Measurements from ENCODE around the gene CPA2.

CPA2 gene

GRCh38 chr7:130281260-130281659, 14.6 kb downstream of the CPA2 start:
- DNase-seq = peak; percentile 91

DNA sequence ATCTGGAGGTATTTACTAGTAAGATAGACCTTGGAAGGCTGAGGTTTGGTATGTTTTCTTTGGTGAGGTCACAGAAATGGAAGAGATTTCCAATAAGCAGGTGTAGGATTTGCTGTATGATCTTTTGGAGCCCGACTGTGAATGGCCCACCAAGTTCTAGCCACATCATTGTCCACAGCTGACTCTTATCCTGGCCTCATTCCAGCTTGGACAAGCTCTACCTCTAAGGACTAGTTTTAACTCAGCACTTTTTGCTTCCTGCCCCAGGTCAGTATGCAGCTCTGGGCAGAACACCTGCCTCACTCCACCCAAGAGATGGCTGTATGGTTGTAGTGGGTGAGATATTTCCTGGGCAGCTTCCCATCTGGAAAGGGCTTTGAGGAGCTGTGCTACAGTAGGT, 20.2 kb downstream of the CPA2 start:
- DNase-seq = no peak

- no peak for DNase-seq
Measured at GRCh38 chr7:130288168-130288567, 21.5 kb downstream of the CPA2 start.

DNA sequence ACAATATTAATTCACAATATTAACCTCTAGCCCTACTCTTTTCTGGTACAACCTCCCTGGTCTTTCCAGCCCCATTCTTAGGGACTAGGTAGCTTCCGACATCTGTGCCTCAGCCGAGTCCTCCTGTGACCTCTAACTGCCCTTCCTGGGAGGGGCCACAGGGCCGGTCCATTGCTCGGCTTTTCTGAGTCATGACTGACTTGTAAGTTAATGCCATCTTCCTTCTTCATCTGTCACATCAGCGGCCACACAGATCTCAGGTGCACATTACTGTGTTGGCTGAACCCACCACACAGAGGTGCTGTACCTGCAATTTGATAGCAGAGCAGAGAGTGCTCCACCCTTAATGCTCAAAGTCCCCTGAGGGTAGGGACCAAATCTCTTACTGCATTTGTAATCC, 22.2 kb downstream of the CPA2 start:
- DNase-seq = no peak

DNA sequence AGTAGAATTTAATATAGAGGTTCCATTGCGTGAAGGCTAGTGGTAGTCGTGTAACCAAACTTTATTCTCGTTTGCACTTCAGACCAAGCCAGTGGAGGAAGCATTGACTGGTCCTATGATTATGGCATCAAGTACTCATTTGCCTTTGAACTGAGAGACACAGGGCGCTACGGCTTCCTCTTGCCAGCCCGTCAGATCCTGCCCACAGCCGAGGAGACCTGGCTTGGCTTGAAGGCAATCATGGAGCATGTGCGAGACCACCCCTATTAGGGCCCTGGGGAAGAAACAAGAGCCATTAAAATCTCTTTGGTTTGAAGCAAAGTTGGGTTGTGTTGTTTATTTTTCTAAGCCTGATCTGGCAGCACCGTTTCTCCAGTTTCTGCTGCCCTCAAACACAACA, 22.8 kb downstream of the CPA2 start:
- DNase-seq = no peak

DNA sequence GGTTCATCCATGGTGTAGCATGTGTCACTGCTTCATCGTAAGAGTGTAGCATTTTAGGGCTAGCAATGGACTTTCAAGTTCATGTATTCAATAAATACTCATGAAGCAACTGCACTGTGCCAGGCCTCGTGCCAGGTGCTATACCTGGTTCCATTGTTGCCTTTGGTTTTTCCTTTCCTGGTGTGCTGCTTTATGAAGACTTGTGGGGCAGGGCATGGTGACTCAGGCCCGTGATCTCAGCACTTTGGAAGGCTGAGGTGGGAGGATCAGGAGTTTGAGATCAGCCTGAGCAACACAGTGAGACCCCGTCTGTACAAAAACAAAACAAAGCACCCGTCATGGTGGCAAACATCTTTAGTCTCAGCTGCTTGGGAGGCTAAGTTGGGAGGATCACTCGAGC, 24.1 kb downstream of the CPA2 start:
- no peak for DNase-seq

GRCh38 chr7:130292682-130293257, 26.1 kb downstream of the CPA2 start, which contains the start of gene CPA4:
Gene CPA4 (plus strand): TSS chr7:130293161. CDS start chr7:130293181, 20 bp downstream.
- no peak for DNase-seq

DNA sequence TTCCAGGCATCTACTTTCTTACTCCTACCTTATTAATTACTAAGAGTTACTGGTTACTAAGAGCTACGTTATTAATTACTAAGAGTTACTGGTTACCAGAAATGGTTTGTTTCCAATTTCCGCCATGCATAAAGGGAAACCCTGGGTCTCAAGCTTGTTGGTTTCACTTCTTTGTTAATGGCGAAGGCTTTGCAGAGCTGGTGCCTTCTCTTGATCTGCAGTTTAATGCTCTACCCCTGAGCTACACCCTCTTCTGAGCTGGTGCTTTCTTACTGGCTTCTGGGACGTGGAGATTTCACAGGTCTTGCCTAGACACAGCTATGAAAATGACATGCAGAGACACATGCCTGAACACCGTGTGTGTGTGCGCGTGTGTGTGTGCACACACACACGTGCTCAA, 26.9 kb downstream of the CPA2 start:
- DNase-seq = no peak

DNA sequence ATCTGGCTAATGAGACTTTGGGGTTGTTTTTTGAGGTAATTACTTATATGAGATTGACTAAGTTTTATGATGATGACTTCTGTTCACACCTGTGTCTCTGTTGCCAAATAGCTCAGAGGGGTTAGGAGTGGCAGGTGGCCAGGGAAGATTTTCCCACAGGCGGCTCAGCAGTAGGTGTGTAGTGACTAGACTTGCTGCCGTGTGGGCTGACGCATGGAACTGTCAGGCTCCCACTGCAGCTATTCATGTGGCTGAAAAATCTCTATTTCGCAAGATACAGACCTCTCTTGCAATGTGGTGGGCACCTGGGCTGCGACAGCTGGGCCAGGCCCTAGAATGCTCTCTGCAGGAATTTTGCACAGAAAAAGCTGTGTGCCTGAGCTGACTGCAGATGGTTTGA, 27.7 kb downstream of the CPA2 start:
- no peak for DNase-seq

GRCh38 chr7:130296221-130296951, 29.7 kb downstream of the CPA2 start:
- DNase-seq = no peak

DNA sequence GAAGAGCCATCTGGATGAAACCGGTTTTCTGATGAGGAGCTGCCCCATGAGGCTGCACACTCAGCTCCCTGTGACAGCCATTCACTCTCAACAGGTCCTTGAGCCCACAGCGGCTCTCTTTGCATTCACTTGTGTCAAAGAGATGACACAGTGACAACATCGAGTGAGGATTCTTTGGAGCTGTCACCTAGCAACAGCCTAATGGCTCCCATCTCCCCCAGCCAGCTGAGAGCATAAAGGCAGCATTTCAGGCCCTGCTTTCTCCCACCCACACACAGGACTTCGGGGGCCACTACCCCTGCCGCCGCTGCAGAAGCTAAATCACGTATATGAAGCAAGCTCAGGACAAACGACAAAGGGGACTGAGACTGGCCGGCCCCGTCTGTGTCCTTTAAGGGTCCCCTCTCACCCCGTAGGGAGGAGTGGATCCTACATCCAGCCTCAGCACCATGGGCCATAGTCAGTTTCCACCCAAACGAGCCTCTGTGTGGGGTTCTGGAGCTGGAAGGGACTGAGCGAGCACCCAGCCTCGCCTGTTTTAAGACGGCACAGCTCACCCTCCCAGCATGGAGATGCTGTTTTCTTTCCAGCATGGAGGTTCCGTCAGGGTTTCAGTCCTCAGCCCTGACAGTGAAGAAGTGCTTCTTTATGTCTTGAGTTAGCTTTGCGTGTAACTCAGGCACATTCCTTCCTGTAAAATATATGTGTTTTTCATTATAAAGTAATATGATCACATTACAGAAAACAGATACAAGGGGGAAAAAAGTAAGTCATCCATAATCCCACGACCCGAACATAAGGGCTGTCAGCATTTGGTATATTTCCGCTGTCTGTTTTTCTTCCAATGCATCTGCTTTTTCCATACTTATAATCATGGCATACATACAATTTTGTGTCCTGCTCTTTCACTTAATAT, 31.2 kb downstream of the CPA2 start:
- peak; percentile 71 for DNase-seq

- DNase-seq = no peak
Measured at GRCh38 chr7:130298544-130299326, 32.1 kb downstream of the CPA2 start.

DNA sequence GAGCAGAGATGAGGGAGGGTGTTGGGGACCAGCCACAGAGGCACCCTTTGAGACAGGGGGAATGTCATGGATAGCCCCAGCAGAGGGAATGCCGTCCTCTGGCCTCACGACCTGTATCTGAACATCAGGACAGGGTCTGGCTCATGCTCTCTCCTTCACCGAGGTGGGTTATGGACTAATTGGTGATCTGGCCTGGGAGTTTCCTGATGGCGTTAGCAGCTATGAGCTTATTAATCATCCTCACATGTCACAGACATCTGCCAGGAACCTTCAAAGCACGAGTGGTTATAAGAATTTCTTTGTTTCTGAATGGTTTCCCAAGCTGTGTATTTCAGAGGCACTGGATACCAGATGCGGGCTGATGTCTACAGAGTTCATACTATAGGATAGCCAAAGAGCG, 33.2 kb downstream of the CPA2 start:
- peak; percentile 70 for DNase-seq

DNA sequence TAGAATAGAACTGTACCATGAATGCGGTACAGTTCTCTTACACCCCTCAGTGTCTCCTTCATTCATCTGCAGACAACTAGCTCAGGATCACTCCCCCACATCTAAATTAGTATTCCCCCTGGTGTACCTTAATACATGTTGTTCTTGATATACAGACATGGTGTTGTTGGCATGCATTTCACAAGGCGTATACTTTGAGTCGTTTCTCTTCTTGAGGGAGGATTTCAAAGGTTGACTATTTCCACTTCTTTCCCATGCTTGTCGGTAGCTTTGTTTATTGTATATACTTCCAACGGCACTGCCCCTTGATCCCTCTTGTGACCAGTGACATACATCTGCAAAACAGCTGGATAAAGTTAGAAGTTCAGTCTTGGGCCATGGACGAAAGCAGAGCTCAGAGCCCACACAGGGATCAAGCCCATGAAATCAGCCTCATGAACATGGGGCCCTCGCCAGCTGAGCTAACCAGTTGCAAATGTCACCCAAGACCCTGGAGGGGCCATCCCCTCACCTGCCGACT, 34.9 kb downstream of the CPA2 start:
- no peak for DNase-seq

DNA sequence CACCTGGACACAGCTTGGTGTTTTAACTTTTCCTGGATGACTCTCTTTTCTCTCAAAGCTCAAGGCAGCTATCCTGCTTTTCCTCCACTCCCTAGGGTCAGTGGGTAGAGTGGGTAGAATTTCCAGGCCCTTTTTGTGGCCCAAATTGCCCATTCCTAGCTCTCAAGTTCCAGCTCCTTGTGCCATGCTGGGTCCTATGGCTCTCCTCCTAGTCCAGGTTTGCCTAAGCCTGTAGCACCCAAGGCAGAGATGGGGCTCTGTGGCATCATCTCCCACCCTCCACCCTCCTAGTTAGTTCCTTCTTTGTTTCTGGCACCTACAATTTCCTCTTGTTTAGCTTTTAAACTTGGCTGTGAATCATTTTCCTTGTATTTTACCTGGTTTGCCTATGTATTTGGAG, 36.0 kb downstream of the CPA2 start:
- DNase-seq = no peak

DNA sequence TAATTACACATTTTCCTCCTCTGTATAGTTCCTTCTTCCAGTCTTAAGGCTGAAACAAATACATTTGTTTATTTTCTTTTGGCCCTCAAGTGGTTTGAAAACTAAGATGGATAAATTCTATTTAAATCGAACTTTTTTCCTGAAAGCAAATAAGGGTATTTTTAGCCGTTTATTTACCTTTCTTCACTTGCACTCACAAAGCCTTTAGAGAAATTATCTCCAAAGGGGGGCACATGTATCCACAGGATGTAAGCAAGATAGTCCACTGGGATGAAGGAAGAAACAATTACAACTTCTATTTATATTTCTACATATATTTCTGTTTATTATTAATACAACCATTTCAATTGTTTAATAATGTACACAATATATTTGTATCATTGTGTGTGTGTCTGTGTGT, 36.5 kb downstream of the CPA2 start:
- DNase-seq = no peak

DNA sequence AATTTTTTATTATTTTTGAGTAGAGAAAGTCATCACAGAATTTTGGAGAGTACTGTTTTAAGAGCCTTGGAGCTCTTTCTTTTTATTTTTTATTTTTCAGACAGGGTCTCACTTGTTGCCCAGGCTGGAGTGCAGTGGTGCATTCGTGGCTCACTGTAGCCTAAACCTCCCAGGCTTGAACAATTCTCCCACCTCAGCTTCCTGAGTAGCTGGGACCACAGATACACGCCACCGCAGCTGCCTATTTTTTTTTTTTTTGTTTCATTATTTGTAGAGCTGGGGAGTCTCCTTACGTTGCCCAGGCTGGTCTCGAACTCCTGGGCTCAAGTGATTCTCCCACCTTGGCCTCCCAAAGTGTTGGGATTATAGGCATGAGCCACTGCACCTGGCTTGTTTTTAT, 36.9 kb downstream of the CPA2 start:
- DNase-seq = no peak

DNA sequence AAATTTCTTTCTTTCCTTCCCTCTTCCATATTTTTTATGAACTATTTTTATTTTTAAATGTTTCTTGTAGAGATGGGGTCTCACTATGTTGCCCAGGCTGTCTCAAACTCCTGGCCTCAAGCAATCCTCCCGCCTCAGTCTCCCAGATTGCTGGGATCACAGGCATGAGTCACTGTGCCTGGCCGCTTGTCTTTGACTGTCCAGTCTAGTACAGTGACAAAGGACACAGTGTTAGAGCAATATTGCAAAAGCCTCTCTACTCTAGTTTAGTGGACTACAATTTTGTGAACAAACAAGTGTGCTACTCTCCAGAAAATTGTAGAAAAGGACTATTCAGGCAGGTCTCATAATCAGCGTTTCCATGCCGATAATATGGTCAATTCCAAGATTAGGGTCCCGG, 37.3 kb downstream of the CPA2 start:
- DNase-seq = no peak

DNA sequence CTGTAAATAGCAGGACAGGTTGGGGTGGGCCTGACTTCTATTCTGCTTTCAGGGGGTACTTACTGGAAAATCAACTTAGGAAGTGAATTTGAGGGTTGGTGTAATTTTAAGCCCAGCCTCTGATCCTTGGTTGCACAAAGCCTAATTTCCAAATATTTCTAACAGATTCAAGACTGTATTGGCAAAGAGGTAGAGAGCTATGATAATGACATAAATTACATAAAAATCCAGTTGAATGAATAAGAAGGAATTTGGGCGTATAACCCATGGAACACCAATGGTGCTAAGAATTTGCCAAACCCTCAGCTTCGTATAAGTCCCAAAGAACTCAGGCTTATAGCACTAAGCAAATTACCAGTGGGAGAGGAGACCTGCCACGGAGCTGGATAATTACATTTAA, 38.2 kb downstream of the CPA2 start:
- no peak for DNase-seq

GRCh38 chr7:130305433-130306042, 38.9 kb downstream of the CPA2 start:
- no peak for DNase-seq

DNA sequence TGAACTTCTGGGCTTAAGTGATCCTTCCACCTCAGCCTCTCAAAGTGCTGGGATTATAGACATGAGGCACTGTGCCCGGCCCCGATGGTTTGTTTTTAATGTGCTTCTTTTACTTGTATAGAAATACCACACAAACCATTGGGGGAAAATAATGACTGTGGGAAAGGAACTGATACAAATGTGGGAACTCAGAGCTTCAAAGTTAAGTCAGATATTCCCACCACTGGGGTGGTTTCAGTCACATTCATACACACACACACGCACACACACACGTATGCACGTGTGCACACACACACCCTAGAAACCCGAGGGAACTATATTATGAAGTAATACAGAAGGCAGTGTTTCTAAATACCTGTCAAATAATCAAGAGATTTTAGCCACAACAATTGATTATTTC, 43.3 kb downstream of the CPA2 start:
- no peak for DNase-seq

GRCh38 chr7:130314305-130314704, 47.6 kb downstream of the CPA2 start:
- DNase-seq = no peak
